Suprapubic skin (tissue), 4 donors: Measurements from ENCODE around the gene HSD11B1L. TPM values are rescaled to one million over a fixed set of nuclear protein-coding genes. Genes with fewer than 3 reads are reported as not detected.
A peak's percentile ranks its signal among the peaks of the same experiment; 100 is the strongest.

ENCODE experiments used
- DNase-seq, 2 donors: peaks; one replicate each; pipeline ENCODE4 v3.0.0-alpha.2; 2019; ENCODE audit warnings: low spot score in 2 of 2
- H3K27ac ChIP-seq: fragments of 200-600 bp; sonication (generic); one replicate; pipeline ENCODE4 v1.5.1; 2019
- H3K27me3 ChIP-seq: fragments of 200-600 bp; sonication (generic); one replicate; pipeline ENCODE4 v1.5.1; 2019
- H3K36me3 ChIP-seq: fragments of 200-600 bp; sonication (generic); one replicate; pipeline ENCODE4 v1.5.1; 2019
- H3K4me1 ChIP-seq: fragments of 200-600 bp; sonication (generic); one replicate; pipeline ENCODE4 v1.5.1; 2019
- H3K4me3 ChIP-seq: fragments of 200-600 bp; sonication (generic); one replicate; pipeline ENCODE4 v1.5.1; 2019; ENCODE audit warnings: mild to moderate bottlenecking
- H3K9me3 ChIP-seq: fragments of 200-600 bp; sonication (generic); one replicate; pipeline ENCODE4 v1.5.1; 2019
- EP300 ChIP-seq: sonication (generic); formaldehyde crosslinking; IDR thresholded peaks from one replicate; pipeline ENCODE4 v1.6.1; 2017; ENCODE audit warnings: antibody characterized with exemption
- POLR2A ChIP-seq, 2 donors: fragments of 450-650 bp; IDR thresholded peaks; one replicate each; pipeline ENCODE4 v1.6.1; 2017; ENCODE audit warnings: antibody characterized with exemption in 2 of 2, mild to moderate bottlenecking in 2 of 2, moderate library complexity in 2 of 2
- POLR2AphosphoS5 ChIP-seq, 3 donors: sonication (generic); formaldehyde crosslinking; IDR thresholded peaks; one replicate each; pipeline ENCODE4 v1.6.1; 2017; ENCODE audit warnings: antibody characterized with exemption in 3 of 3
- WGBS: methylation state at CpG from one replicate; pipeline ENCODE4 v1.1.5; 2018; 5-methylcytosine and 5-hydroxymethylcytosine counted together
- total RNA-seq, 4 donors: library from RNA; depleted of rRNA; stranded (reverse); fragments of >200 nt; gene quantifications; one replicate each; pipeline ENCODE4 v1.1.0, GENCODE V29; 2016
- TF ChIP-seq, protein P1 (sequence below), 2 donors: fragments of 200-600 bp in 1 of 2; fragments of 450-650 bp in 1 of 2; sonication (generic) in 1 of 2; IDR thresholded peaks; one replicate each; pipeline ENCODE4 v1.5.1; 2016 to 2019; ENCODE audit warnings: antibody characterized with exemption in 2 of 2, mild to moderate bottlenecking in 1 of 2, moderate library complexity in 1 of 2

The HSD11B1L gene, protein sequence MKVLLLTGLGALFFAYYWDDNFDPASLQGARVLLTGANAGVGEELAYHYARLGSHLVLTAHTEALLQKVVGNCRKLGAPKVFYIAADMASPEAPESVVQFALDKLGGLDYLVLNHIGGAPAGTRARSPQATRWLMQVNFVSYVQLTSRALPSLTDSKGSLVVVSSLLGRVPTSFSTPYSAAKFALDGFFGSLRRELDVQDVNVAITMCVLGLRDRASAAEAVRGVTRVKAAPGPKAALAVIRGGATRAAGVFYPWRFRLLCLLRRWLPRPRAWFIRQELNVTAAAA
- 10 to 100 TPM; 11.6 to 19.0 (median 15.1) TPM for total RNA-seq

DNA sequence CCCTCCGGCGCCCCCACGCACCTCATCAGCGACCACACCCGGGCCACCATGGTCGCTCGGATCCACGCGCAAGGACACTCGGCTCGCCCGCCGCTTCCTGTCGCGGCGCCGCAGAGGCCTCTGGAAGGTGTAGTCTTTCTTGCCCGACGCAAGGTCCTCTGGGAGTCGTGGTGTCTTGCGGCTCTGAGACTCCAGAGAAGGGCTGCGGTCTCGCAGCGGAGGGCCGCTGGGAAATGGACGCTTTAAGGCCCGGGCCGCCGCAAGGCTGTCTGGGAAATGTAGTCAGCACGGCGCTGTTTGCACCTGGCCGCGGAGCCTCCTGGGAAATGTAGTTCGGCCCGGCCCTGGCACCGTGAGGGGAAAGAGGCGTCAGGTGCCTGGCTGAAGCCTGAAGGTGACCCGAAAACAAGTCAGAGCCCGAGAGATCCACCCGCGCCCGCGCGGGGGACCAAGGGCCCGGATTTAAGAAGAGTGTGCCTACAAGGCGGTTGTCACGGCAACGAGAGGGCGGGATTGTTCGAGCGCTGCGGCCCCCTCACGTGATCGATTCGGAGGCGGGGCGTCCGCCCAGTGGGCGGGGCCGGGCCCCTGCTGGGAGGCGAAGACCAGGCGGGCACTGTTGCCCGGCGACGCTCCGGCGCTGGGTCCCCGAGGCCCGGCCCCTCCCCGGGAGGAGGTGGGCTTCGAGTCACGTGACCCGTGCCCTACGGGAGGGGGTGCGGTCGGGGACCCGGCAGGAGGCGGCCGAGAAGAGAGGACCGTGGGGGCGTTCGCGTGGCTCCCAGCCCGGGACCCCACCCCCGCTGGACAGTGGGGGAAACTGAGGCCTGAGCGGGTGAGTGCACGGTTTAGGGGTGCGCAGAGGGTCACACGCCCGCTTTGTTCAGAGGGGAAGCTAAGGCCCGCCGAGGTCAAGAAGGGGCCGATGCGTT is at the start of gene HSD11B1L, which contains the start of gene MICOS13:
Gene HSD11B1L, plus strand, starts transcription at position 591 of the 932 bp plus-strand sequence. CDS start 3,806 bp downstream, outside the sequence.
Gene MICOS13, minus strand, starts transcription at position 80 of the 932 bp plus-strand sequence. Its CDS starts 30 bp downstream, at position 50.
- Histone ChIP-seq H3K27ac (peak within 1 kb of the TSS; percentile 83), H3K36me3 (no peaks in the 10 kb centered on the region), H3K9me3 (no peaks in the 10 kb centered on the region), H3K4me3 (peak within 1 kb of the TSS; percentile 76), H3K27me3 (no peaks in the 10 kb centered on the region), H3K4me1 (peaks cover 23% of the 10 kb centered on the region)
- peak; percentile 99 for DNase-seq
- whole genome bisulfite sequencing: 2% methylated on average over 26 of the region's 94 CpGs
- no peak for TF ChIP-seq EP300
- TF ChIP-seq, protein P1, sequence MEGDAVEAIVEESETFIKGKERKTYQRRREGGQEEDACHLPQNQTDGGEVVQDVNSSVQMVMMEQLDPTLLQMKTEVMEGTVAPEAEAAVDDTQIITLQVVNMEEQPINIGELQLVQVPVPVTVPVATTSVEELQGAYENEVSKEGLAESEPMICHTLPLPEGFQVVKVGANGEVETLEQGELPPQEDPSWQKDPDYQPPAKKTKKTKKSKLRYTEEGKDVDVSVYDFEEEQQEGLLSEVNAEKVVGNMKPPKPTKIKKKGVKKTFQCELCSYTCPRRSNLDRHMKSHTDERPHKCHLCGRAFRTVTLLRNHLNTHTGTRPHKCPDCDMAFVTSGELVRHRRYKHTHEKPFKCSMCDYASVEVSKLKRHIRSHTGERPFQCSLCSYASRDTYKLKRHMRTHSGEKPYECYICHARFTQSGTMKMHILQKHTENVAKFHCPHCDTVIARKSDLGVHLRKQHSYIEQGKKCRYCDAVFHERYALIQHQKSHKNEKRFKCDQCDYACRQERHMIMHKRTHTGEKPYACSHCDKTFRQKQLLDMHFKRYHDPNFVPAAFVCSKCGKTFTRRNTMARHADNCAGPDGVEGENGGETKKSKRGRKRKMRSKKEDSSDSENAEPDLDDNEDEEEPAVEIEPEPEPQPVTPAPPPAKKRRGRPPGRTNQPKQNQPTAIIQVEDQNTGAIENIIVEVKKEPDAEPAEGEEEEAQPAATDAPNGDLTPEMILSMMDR (IDR thresholded peaks at IDR 0.05): no peak
- TF ChIP-seq POLR2A (IDR thresholded peaks at IDR 0.05): peak in 1 of 2 donors; percentile 16
- TF ChIP-seq POLR2AphosphoS5 (IDR thresholded peaks at IDR 0.05): peak; percentile 6 to 91 (median 59)

DNA sequence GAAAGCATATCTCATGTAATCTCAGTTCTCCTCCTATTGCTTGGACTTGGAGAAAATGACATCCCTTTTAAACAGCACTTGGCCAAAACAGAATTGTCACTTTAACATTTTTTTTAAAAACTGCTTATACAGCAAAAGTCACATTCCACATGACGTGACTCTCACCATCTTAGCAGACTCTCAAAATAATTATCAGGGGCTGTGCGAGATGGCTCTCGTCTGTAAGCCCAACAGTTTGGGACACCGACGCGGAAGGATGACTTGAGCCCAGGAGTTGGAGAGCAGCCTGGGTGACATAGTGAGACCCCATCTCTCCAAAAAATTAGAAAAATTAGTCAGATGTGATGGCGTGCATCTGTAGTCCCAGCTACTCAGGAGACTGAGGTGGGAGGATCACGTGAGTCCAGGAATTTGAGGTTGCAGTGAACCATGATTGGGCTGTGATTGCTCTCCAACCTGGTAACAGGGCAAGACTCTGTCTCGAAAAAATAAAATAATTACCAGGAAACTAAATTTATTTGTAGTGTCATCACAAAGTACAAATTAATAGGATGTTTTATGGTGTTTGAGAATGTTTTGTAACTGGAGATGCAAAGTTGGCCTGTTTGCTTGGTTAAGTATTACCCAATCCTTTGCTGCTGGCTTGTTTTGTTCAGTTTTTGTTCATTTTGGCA is 49.1 kb upstream of the HSD11B1L start:
- Histone ChIP-seq H3K36me3 (peaks cover 33% of the 10 kb centered on the region), H3K9me3 (no peaks in the 10 kb centered on the region), H3K27ac (peak overlapping the region; percentile 59), H3K27me3 (no peaks in the 10 kb centered on the region), H3K4me1 (peaks cover 49% of the 10 kb centered on the region), H3K4me3 (no peak overlapping the region)
- TF ChIP-seq POLR2A (IDR thresholded peaks at IDR 0.05) (no peak), POLR2AphosphoS5 (IDR thresholded peaks at IDR 0.05) (no peak), EP300 (no peak)
- TF ChIP-seq, protein P1 (IDR thresholded peaks at IDR 0.05): no peak
- WGBS: 60% methylated on average over 9 of the region's 9 CpGs
- no peak for DNase-seq

DNA sequence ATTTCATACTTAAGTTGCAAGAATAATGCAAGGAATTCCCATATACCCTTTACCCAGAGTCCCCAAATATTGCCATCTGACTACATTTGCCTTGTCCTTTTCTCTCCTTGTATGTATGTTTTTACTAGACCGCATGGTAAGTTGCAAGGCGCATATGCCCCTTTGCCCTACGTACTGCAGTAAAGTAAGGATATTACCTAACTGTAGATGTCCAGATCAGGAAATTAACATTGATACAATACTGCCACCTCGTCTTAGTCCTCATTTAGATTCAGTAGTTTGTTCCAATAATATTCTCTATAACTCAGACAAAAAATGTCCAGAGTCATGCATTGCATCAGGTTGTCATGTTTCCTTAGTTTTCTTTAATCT is 48.6 kb upstream of the HSD11B1L start:
- H3K27ac ChIP-seq: peak overlapping the region; percentile 59

DNA sequence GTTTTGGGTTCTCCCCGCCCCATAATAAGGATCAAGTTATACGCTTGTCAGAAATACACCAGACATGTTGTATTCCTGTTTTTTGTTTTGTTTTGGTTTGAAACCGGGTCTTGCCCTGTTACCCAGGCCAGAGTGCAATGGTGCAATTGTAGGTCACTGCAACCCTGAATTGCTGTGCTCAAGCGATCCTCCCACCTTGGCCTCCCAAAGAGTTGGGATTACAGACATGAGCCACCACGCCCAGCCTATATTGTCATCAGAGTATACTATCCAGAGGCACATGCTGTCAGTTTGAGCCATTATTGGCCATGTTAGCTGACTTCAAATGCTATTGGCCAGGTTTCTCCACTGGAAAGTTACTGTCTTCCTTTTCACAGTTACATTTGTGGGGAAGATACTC is 48.2 kb upstream of the HSD11B1L start:
- WGBS: 66% methylated on average over 5 of the region's 5 CpGs
- Histone ChIP-seq H3K36me3 (peaks cover 24% of the 10 kb centered on the region), H3K27ac (no peak overlapping the region), H3K4me3 (no peak overlapping the region), H3K9me3 (no peaks in the 10 kb centered on the region), H3K27me3 (no peaks in the 10 kb centered on the region), H3K4me1 (peaks cover 44% of the 10 kb centered on the region)
- DNase-seq: no peak
- TF ChIP-seq EP300: no peak
- TF ChIP-seq POLR2A (IDR thresholded peaks at IDR 0.05): no peak
- no peak for TF ChIP-seq POLR2AphosphoS5 (IDR thresholded peaks at IDR 0.05)
- TF ChIP-seq, protein P1 (IDR thresholded peaks at IDR 0.05): no peak

More for the DNA sequence above, 48.6 kb upstream of the HSD11B1L start:
- peaks cover 28% of the 10 kb centered on the region for H3K36me3 ChIP-seq
- 72% methylated on average over 4 of the region's 4 CpGs for WGBS
- peaks cover 44% of the 10 kb centered on the region for H3K4me1 ChIP-seq
- H3K27me3 ChIP-seq: no peaks in the 10 kb centered on the region
- no peak for DNase-seq
- no peaks in the 10 kb centered on the region for H3K9me3 ChIP-seq
- TF ChIP-seq POLR2A (IDR thresholded peaks at IDR 0.05) (no peak), EP300 (no peak), POLR2AphosphoS5 (IDR thresholded peaks at IDR 0.05) (no peak)
- TF ChIP-seq, protein P1 (IDR thresholded peaks at IDR 0.05): no peak
- H3K4me3 ChIP-seq: no peak overlapping the region
